HUES48 (cell line): ENCODE measurements around the gene GOLPH3.
"Not testable (repeated sequence)": the region's sequence is repeated elsewhere in the genome, so short reads cannot be mapped to it uniquely, and the experiment has no call there.

Source experiments
- H3K27ac ChIP-seq: one replicate; pipeline ENCODE4 v1.7.0; 2013; ENCODE audit warnings: low read depth, low read length, inconsistent platforms
- H3K27me3 ChIP-seq: 2 replicates; pipeline ENCODE4 v1.6.1; 2013; ENCODE audit warnings: mild to moderate bottlenecking, low read length; ENCODE audit not compliant: control insufficient read depth, insufficient read depth
- H3K36me3 ChIP-seq: 2 replicates; pipeline ENCODE4 v1.6.1; 2013; ENCODE audit warnings: low read length; ENCODE audit not compliant: control insufficient read depth, insufficient read depth
- H3K4me1 ChIP-seq: 2 replicates; pipeline ENCODE4 v1.6.1; 2013; ENCODE audit warnings: mild to moderate bottlenecking, low read length; ENCODE audit not compliant: control insufficient read depth, insufficient read depth
- H3K4me3 ChIP-seq: 2 replicates; pipeline ENCODE4 v1.5.1; 2013; ENCODE audit warnings: mild to moderate bottlenecking, low read depth, low read length
- H3K9ac ChIP-seq: 2 replicates; pipeline ENCODE4 v1.6.1; 2013; ENCODE audit warnings: mild to moderate bottlenecking, low read depth, low read length, moderate library complexity
- H3K9me3 ChIP-seq: 2 replicates; pipeline ENCODE4 v1.6.1; 2013; ENCODE audit warnings: low read length; ENCODE audit not compliant: control insufficient read depth, insufficient read depth

Gene GOLPH3

DNA sequence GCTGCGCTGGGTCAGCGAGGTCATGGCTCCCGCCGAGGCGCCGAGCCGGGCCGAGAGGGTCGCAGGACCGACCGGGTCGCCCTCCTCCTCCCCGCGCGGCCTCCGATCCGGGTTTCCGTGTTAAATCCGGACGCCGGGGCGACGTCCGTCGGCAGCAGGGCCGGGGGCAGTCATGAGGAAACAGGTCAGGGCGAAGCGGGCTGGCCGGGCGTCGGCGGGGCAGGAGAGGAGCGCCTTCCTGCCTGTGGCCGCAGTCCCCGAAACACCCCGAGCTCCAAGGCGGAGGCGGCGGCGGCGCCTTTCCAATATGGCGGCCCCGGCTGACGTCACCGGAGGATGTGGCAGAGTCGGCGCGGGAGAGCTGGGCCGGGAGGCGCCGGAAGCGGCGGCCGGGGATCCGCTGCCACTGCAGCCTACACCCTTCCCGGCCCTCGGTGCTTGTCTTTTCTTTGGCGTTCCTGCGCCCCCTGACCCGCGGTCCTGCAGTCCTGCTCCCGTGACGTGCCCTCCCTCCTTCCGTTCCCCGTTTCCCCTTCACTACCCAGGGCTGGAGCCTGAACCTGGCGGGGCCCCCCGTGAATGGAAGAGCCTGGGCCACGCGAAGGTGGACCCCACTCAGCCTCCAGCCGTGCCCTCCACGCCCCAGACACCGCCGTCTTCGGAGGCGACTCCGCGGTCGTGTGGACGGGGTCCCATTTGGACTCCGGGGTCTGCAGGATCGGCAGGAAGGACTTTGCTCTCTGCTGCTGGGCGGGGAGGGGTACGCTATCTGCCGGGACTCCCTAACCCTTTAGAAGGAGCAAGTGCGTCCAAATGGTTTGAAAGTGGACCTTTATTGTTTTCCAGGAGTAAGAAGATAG lies at the start of gene GOLPH3:
Gene GOLPH3, minus strand, starts transcription at position 309 of the 860 bp plus-strand sequence. Its CDS starts 285 bp downstream, at position 24.
- no peaks in the 10 kb centered on the region for H3K27me3 ChIP-seq
- H3K9ac ChIP-seq: peak within 1 kb of the TSS; percentile 96
- H3K27ac ChIP-seq: peak within 1 kb of the TSS; percentile 98
- peak within 1 kb of the TSS; percentile 98 for H3K4me3 ChIP-seq
- no peaks in the 10 kb centered on the region for H3K4me1 ChIP-seq
- no peaks in the 10 kb centered on the region for H3K9me3 ChIP-seq
- peaks cover 24% of the 10 kb centered on the region for H3K36me3 ChIP-seq

DNA sequence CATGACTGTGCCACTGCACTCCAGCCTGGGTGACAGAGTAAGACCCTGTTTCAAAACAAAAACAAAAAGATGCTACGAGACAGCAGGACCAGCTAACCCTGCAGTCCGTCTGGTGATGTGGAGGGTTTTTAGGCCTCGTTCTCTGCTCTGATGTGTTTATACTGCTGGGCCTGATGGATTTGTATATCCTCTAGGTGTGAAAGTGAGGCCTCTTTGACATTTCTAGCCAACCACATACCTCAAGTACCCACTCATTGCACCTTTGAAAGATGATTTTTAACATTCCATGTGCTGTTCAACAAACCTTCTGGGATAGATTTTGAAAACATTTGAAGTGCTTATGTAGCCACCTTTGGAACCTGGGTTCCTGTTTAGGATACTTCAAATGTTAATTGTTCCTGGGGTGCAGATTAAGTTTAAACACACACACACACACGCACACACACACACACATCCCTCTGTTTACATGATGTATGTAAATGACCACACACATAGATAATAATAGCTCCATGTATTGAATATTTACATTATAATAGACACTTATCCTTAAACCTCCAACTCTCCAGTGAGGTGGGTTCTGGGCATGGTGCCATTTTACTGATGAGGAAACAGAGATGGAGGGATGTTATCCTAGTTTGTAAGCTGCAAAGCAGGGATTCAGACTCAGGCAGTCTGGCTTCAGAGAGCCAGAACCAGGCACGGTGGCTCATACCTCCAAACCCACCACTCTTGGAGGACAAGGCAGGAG lies 48.8 kb upstream of the GOLPH3 start:
- Histone ChIP-seq H3K4me3 (no peak overlapping the region), H3K36me3 (no peaks in the 10 kb centered on the region), H3K9ac (no peak overlapping the region), H3K4me1 (peaks cover 7% of the 10 kb centered on the region; the same call in 1 of the 2 replicates), H3K9me3 (no peaks in the 10 kb centered on the region), H3K27me3 (no peaks in the 10 kb centered on the region), H3K27ac (no peak overlapping the region)

DNA sequence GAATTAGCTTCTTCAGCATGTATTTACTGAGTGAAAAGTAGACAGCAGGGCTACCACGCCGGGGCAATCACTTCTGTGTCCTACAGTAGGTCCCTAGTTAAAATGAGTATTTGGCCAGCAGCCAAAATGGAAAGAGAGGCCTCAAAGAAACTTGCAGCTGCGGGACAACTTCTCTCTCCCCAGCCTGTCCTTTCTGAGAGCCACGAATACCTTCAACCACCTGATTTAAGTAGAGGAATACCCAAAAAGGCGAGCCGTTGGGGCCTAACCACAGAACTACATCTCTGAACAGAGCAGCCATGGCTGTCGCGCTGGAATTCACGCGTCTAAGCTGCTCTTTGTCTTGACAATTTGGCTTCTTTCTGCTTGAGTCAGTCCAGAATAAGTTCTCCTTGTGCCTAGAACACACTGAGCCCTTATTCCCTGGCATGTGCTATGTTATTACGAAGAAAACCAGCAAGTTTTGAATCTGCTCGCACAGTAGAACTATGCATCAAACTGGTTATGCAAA lies 43.8 kb upstream of the GOLPH3 start:
- no peak overlapping the region for H3K4me3 ChIP-seq
- H3K9ac ChIP-seq: no peak overlapping the region
- no peak overlapping the region for H3K27ac ChIP-seq

DNA sequence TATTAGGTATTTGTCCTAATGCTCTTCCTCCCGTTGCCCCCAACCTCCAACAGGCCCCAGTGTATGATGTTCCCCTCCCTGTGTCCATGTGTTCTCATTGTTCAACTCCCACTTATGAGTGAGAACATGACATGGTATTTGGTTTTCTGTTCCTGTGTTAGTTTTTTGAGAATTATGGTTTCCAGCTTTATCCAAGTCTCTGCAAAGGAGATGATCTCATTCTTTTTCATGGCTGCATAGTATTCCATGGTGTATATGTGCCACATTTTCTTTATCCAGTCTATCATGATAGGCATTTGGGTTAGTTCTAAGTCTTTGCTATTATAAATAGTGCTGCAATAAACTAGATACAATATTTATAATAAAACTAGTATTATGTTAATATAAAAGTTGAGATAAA lies 40.2 kb upstream of the GOLPH3 start:
- not testable (repeated sequence) for H3K9ac ChIP-seq, H3K4me1 ChIP-seq, H3K9me3 ChIP-seq, H3K4me3 ChIP-seq, H3K36me3 ChIP-seq, H3K27me3 ChIP-seq, H3K27ac ChIP-seq

More for the DNA sequence above, 43.8 kb upstream of the GOLPH3 start:
- no peaks in the 10 kb centered on the region for H3K27me3 ChIP-seq
- H3K9me3 ChIP-seq: no peaks in the 10 kb centered on the region
- 0 out of 2 replicates have a peak, but pooled peaks cover 3% of the 10 kb centered on the region for H3K4me1 ChIP-seq
- no peaks in the 10 kb centered on the region for H3K36me3 ChIP-seq

DNA sequence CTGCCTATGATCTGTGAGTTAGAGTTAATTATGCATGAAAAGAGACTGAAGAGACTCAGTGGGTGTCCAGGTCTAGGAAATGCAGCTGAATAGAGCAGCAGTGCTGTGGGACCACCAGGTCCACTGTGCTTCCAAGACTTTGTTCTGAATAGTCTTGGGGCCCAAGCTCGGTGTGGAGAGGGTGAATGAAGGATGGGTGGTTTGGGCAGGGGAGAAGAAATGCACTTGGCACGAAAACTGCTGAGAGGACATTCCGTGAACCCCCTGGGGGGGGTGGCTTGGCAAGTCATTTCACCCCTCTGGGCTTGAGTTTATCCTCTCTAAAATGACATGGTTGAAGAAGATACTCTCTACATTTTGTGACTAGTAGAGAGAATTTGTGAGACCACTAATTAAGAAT lies 36.0 kb upstream of the GOLPH3 start:
- Histone ChIP-seq H3K27me3 (no peaks in the 10 kb centered on the region), H3K4me1 (no peaks in the 10 kb centered on the region), H3K27ac (no peak overlapping the region)

DNA sequence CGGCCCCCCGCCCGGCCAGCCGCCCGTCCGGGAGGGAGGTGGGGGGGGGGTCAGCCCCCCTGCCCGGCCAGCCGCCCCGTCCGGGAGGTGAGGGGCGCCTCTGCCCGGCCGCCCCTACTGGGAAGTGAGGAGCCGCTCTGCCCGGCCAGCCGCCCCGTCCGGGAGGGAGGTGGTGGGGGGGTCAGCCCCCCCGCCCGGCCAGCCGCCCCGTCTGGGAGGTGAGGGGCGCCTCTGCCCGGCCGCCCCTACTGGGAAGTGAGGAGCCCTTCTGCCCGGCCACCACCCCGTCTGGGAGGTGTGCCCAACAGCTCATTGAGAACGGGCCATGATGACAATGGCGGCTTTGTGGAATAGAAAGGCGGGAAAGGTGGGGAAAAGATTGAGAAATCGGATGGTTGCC lies 34.7 kb upstream of the GOLPH3 start:
- H3K4me1 ChIP-seq, H3K4me3 ChIP-seq, H3K9ac ChIP-seq, H3K9me3 ChIP-seq, H3K27ac ChIP-seq, H3K27me3 ChIP-seq, H3K36me3 ChIP-seq: not testable (repeated sequence)

More for the DNA sequence above, 36.0 kb upstream of the GOLPH3 start:
- Histone ChIP-seq H3K9ac (no peak overlapping the region), H3K9me3 (no peaks in the 10 kb centered on the region; the same call in 1 of the 2 replicates), H3K4me3 (no peak overlapping the region), H3K36me3 (no peaks in the 10 kb centered on the region)

DNA sequence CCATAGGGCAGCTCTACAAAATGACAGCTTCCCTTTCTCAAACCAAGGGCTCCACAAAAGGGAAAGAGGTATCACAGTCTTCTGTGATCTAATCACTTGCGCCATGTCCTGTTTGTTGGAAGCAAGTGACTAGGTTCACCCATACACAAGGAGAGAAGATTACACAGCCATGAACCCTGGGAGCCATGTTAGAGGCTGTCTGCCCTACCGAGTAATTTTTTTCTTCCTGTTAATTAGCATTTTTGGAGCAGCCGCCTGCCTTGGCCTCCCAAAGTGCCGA lies 33.2 kb upstream of the GOLPH3 start:
- no peaks in the 10 kb centered on the region; the same call in 1 of the 2 replicates for H3K9me3 ChIP-seq
- no peak overlapping the region for H3K9ac ChIP-seq
- H3K27me3 ChIP-seq: no peaks in the 10 kb centered on the region
- H3K27ac ChIP-seq: no peak overlapping the region
- H3K4me3 ChIP-seq: no peak overlapping the region
- H3K36me3 ChIP-seq: no peaks in the 10 kb centered on the region
- H3K4me1 ChIP-seq: no peaks in the 10 kb centered on the region

DNA sequence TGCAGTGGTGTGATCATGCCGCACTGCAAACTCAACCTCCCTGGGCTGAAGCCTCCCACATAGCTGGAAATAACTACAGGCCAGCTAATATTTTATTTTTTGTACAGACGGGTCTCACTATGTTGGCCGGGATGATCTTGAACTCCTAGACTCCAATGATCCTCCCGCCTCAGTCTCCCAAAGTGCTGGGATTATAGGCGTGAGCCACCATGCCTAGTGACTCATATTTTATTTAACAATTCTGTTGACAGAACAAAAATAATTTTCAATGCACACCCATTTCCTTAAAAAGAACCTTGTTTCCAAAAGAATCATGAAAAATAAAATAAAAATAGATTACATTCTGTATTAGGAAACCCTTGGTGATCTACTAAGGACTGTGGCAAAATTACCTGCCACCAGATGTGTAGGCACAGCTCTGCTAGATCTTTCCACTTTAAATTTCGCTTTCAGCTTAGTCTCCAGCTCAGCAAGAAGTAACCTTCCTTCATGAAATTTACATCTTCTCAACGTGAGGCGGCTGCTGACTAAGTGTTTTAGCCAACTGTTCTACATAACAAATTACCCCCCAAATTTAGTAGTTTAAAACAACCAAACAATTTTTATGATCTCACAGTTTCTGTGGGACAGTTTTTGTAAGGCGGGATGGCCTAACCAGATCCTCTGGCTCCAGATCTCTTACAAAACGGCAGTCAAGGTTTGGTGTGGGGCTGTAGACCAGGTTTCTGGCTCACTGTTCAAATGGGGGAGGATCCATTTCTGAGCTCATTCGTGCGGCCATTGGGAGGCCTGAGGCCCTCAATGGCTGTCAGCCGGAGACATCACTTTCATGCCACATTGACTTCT lies 32.6 kb upstream of the GOLPH3 start:
- H3K4me3 ChIP-seq: no peak overlapping the region
- H3K27me3 ChIP-seq: no peaks in the 10 kb centered on the region
- H3K4me1 ChIP-seq: no peaks in the 10 kb centered on the region
- H3K36me3 ChIP-seq: no peaks in the 10 kb centered on the region
- H3K27ac ChIP-seq: no peak overlapping the region
- H3K9ac ChIP-seq: no peak overlapping the region
- H3K9me3 ChIP-seq: no peaks in the 10 kb centered on the region; the same call in 1 of the 2 replicates

DNA sequence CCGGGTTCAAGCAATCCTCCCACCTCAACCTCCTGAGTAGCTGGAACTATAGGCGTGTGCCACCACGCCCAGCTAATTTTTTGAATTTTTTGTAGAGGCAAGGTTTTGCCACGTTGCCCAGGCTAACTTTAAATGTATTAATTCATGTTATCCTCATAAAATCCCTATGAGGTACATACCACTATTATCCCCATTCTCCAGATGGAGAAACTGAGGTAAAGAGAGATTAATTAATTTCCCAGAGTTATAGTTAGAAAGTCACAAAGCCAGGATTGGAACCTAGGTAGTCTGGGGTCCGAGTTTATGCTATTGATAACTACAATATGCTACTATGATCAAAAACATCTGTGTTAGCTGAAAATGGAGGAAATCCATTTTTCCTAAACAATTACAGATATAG lies 31.9 kb upstream of the GOLPH3 start:
- Histone ChIP-seq H3K36me3 (no peaks in the 10 kb centered on the region), H3K4me1 (no peaks in the 10 kb centered on the region), H3K9me3 (no peaks in the 10 kb centered on the region; the same call in 1 of the 2 replicates), H3K27ac (no peak overlapping the region), H3K4me3 (no peak overlapping the region), H3K27me3 (no peaks in the 10 kb centered on the region), H3K9ac (no peak overlapping the region)

DNA sequence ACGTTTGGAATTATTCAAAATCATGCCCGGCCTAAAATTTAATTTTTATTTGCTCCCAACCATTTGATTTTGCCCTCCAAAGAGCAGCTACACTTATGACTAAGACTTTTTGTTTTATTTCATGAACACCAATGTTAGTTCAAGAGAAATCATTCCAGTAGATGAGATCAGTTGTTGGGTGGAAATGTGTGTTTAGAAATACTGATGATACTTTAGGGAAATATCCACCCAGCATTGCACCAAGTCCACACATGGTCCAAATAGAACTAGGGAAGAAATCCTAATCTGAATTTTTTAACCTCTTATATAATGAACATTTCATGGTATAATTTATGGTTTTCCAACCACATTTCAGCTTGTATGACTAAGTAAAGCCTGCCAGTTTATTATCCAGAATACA lies 28.3 kb upstream of the GOLPH3 start:
- H3K4me1 ChIP-seq: no peaks in the 10 kb centered on the region
- no peaks in the 10 kb centered on the region for H3K36me3 ChIP-seq
- H3K9ac ChIP-seq: no peak overlapping the region
- no peak overlapping the region for H3K4me3 ChIP-seq
- H3K27me3 ChIP-seq: no peaks in the 10 kb centered on the region
- no peak overlapping the region for H3K27ac ChIP-seq
- H3K9me3 ChIP-seq: no peaks in the 10 kb centered on the region; the same call in 1 of the 2 replicates
